HepG2 (cell line): ENCODE results near the gene OASL. TPM values are rescaled to one million over a fixed set of nuclear protein-coding genes. Genes with fewer than 3 reads are reported as not detected.

Experiments
- BCL3 ChIP-seq: sonication (generic); formaldehyde crosslinking; IDR thresholded peaks from 2 replicates; pipeline ENCODE4 v1.5.1; 2020; ENCODE audit warnings: mild to moderate bottlenecking, missing genetic modification reagents, moderate library complexity
- FOXO1 ChIP-seq: sonication (generic); formaldehyde crosslinking; IDR thresholded peaks from 2 replicates; pipeline ENCODE4 v1.4.0; 2020; ENCODE audit warnings: missing genetic modification reagents
- GABPB1 ChIP-seq: IDR thresholded peaks from 2 replicates; pipeline ENCODE4 v1.6.1; 2016; ENCODE audit warnings: mild to moderate bottlenecking, missing genetic modification reagents, moderate library complexity, missing compliant biosample characterization
- HCFC1 ChIP-seq: fragments of 150-350 bp; IDR thresholded peaks from 2 replicates; pipeline ENCODE4 v1.6.1; 2014; ENCODE audit warnings: low read depth, low read length
- IKZF4 ChIP-seq: sonication (generic); formaldehyde crosslinking; IDR thresholded peaks from 2 replicates; pipeline ENCODE4 v1.5.1; 2020; ENCODE audit warnings: borderline replicate concordance, mild to moderate bottlenecking, low read depth, missing genetic modification reagents; ENCODE audit errors: not compliant biosample characterization
- NCOA2 ChIP-seq: sonication (generic); formaldehyde crosslinking; IDR thresholded peaks from 2 replicates; pipeline ENCODE4 v1.8.0; 2022; ENCODE audit warnings: inconsistent platforms
- RFX5 ChIP-seq: IDR thresholded peaks from 2 replicates; pipeline ENCODE4 v1.6.1; 2011; ENCODE audit warnings: low read depth, low read length, improper control_type of control experiment
- ZNF180 ChIP-seq: sonication (generic); formaldehyde crosslinking; IDR thresholded peaks from 2 replicates; pipeline ENCODE4 v1.4.0; 2020; ENCODE audit warnings: low read depth, missing genetic modification reagents, borderline replicate concordance
- ZNF331 ChIP-seq: sonication (generic); formaldehyde crosslinking; IDR thresholded peaks from 2 replicates; pipeline ENCODE4 v1.4.0; 2020; ENCODE audit warnings: missing genetic modification reagents
- ZNF34 ChIP-seq: sonication (generic); formaldehyde crosslinking; IDR thresholded peaks from 2 replicates; pipeline ENCODE4 v1.4.0; 2020; ENCODE audit warnings: mild to moderate bottlenecking, missing genetic modification reagents, borderline replicate concordance
- ZNF430 ChIP-seq: sonication (generic); formaldehyde crosslinking; IDR thresholded peaks from 2 replicates; pipeline ENCODE4 v1.9.0; 2021; ENCODE audit warnings: mild to moderate bottlenecking, missing genetic modification reagents
- ZNF652 ChIP-seq: IDR thresholded peaks from 2 replicates; pipeline ENCODE4 v1.6.1; 2016; ENCODE audit warnings: low read depth, borderline replicate concordance
- polyA plus RNA-seq, 8 experiments: library from polyadenylated mRNA; depleted of rRNA in 3 of 8; stranded (reverse) in 7 of 8; unstranded in 1 of 8; fragments of >200 nt; fragmentation: Illumina TruSeq in 4 of 8; extraction: Trizol in 4 of 8; gene quantifications; 2 replicates each; pipeline versions ENCODE4 v1.2.1 to v1.2.3, GENCODE V29; 2011 to 2016; ENCODE audit warnings: low read depth in 4 of 8, missing spikeins in 1 of 8, mixed read lengths in 1 of 8; ENCODE audit not compliant: insufficient read depth in 1 of 8
- total RNA-seq, 5 experiments: library from RNA; depleted of rRNA; stranded (reverse); fragments of >200 nt; fragmentation: Illumina TruSeq; extraction: Trizol; gene quantifications; 2 replicates each; pipeline ENCODE4 v1.2.3, GENCODE V29; 2016; ENCODE audit warnings: low read depth in 1 of 5
- TF ChIP-seq, protein P1 (sequence below): sonication (generic); formaldehyde crosslinking; IDR thresholded peaks from one replicate; pipeline ENCODE4 v1.5.1; 2020; ENCODE audit warnings: mild to moderate bottlenecking, missing genetic modification reagents; ENCODE audit errors: not compliant biosample characterization
- TF ChIP-seq, protein P2 (sequence below): sonication (generic); formaldehyde crosslinking; IDR thresholded peaks from 2 replicates; pipeline ENCODE4 v1.4.0; 2020; ENCODE audit warnings: mild to moderate bottlenecking, missing genetic modification reagents
- TF ChIP-seq, protein P3 (sequence below): conservative IDR thresholded peaks from 2 replicates; pipeline ENCODE4 v1.6.1; 2018; ENCODE audit warnings: missing genetic modification reagents

OASL gene
- total and polyA plus RNA-seq, 2 of the 13 experiments (the other 11 are each of a cell fraction or from before 2014, with no cell fraction given), result 0.11 to 0.22 TPM

GRCh38 chr12:121015825-121016766 is 22.9 kb downstream of the OASL start, which contains the start of gene C12orf43 (continued):
- TF ChIP-seq, protein P1, sequence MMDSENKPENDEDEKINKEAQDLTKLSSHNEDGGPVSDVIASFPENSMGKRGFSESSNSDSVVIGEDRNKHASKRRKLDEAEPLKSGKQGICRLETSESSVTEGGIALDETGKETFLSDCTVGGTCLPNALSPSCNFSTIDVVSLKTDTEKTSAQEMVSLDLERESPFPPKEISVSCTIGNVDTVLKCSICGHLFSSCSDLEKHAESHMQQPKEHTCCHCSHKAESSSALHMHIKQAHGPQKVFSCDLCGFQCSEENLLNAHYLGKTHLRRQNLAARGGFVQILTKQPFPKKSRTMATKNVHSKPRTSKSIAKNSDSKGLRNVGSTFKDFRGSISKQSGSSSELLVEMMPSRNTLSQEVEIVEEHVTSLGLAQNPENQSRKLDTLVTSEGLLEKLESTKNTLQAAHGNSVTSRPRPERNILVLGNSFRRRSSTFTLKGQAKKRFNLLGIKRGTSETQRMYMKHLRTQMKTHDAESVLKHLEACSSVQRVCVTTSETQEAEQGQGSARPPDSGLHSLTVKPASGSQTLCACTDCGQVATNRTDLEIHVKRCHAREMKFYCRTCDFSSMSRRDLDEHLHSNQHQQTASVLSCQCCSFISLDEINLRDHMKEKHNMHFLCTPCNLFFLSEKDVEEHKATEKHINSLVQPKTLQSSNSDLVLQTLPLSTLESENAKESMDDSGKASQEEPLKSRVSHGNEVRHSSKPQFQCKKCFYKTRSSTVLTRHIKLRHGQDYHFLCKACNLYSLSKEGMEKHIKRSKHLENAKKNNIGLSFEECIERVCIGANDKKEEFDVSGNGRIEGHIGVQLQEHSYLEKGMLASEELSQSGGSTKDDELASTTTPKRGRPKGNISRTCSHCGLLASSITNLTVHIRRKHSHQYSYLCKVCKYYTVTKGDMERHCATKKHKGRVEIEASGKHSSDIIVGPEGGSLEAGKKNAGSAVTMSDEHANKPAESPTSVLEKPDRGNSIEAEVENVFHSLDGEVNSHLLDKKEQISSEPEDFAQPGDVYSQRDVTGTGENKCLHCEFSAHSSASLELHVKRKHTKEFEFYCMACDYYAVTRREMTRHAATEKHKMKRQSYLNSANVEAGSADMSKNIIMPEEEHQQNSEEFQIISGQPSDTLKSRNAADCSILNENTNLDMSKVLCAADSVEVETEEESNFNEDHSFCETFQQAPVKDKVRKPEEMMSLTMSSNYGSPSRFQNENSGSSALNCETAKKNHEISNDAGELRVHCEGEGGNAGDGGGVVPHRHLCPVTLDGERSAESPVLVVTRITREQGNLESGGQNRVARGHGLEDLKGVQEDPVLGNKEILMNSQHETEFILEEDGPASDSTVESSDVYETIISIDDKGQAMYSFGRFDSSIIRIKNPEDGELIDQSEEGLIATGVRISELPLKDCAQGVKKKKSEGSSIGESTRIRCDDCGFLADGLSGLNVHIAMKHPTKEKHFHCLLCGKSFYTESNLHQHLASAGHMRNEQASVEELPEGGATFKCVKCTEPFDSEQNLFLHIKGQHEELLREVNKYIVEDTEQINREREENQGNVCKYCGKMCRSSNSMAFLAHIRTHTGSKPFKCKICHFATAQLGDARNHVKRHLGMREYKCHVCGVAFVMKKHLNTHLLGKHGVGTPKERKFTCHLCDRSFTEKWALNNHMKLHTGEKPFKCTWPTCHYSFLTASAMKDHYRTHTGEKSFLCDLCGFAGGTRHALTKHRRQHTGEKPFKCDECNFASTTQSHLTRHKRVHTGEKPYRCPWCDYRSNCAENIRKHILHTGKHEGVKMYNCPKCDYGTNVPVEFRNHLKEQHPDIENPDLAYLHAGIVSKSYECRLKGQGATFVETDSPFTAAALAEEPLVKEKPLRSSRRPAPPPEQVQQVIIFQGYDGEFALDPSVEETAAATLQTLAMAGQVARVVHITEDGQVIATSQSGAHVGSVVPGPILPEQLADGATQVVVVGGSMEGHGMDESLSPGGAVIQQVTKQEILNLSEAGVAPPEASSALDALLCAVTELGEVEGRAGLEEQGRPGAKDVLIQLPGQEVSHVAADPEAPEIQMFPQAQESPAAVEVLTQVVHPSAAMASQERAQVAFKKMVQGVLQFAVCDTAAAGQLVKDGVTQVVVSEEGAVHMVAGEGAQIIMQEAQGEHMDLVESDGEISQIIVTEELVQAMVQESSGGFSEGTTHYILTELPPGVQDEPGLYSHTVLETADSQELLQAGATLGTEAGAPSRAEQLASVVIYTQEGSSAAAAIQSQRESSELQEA (CRISPR knock-in tag), result peak; percentile 75
- TF ChIP-seq GABPB1 (CRISPR knock-in tag) (peak; percentile 82), ZNF331 (CRISPR knock-in tag) (peak; percentile 55; the same call in 1 of the 2 replicates), ZNF34 (0 out of 2 replicates have a peak, but pooled peaks have one; percentile 52), FOXO1 (CRISPR knock-in tag) (peak; percentile 42), BCL3 (CRISPR knock-in tag) (no peak), NCOA2 (CRISPR knock-in tag) (0 out of 2 replicates have a peak, but pooled peaks have one; percentile 17), IKZF4 (CRISPR knock-in tag) (peak; percentile 70), ZNF180 (CRISPR knock-in tag) (no peak), ZNF430 (CRISPR knock-in tag) (peak; percentile 42; the same call in 1 of the 2 replicates), HCFC1 (peak; percentile 93), ZNF652 (CRISPR knock-in tag) (no peak), RFX5 (peak; percentile 75; the same call in 1 of the 2 replicates)
- TF ChIP-seq, protein P2, sequence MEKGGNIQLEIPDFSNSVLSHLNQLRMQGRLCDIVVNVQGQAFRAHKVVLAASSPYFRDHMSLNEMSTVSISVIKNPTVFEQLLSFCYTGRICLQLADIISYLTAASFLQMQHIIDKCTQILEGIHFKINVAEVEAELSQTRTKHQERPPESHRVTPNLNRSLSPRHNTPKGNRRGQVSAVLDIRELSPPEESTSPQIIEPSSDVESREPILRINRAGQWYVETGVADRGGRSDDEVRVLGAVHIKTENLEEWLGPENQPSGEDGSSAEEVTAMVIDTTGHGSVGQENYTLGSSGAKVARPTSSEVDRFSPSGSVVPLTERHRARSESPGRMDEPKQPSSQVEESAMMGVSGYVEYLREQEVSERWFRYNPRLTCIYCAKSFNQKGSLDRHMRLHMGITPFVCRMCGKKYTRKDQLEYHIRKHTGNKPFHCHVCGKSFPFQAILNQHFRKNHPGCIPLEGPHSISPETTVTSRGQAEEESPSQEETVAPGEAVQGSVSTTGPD (CRISPR knock-in tag), result no peak
- TF ChIP-seq, protein P3, sequence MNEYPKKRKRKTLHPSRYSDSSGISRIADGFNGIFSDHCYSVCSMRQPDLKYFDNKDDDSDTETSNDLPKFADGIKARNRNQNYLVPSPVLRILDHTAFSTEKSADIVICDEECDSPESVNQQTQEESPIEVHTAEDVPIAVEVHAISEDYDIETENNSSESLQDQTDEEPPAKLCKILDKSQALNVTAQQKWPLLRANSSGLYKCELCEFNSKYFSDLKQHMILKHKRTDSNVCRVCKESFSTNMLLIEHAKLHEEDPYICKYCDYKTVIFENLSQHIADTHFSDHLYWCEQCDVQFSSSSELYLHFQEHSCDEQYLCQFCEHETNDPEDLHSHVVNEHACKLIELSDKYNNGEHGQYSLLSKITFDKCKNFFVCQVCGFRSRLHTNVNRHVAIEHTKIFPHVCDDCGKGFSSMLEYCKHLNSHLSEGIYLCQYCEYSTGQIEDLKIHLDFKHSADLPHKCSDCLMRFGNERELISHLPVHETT, result peak; percentile 65; the same call in 1 of the 2 replicates
